GM18526 (cell line): Measurements from ENCODE around the gene CASP9.

Source experiments
- POLR2A ChIP-seq: IDR thresholded peaks from 3 replicates; pipeline ENCODE4 v1.6.1; 2011; ENCODE audit not compliant: insufficient read length; ENCODE audit errors: extremely low read depth

Gene CASP9

DNA sequence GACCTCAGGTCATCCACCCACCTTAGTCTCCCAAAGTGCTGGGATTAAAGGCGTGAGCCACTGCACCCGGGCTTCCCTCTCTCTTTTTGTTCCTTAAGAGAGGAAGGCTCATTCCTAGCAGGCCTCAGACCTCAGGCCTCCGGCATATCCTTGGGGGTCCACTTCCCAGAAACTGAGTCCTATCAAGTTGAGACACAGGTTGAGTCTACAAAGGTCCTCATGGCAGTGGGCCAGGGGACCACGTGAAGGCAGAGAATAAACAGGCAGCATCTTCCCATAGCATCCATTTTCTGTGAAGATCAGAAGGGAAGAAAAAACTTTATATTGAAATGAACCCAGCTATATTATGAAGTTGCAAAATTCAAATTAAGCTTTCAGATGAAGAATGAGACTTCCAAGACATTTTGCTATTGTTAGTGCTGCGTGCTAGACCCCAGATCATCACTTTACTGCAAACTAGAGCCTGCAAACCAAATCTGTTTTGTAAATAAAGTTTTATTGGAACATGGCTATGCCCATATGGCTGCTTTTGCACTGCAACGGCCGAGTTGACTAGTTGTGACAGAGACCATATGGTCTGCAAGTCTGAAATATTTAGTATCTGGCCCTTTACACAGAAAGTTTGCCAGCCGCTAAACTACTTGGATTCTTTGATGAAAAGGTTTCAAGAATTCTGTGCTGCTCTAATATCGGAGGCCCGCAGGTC is 71.0 kb downstream of the CASP9 start:
- no peak for TF ChIP-seq POLR2A

DNA sequence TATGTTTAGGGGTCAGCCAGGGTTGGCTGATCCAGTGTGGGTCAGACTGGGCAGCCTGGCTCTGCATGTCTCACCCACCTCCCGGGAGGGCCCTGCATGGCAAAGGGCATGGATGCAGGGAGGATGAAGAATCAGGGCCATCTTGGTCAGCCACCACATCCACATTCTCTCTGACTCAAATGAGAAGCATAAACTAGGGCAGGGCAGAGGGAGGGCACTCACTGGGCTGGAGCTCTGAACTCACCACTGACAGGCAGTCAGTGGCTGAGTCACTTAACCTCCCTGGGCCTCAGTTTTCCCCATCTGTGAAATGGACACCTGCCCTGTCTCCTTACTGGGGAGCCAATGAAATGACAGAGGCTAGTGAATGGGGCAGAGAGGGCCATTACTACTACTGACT is 71.8 kb downstream of the CASP9 start:
- TF ChIP-seq POLR2A, result no peak

DNA sequence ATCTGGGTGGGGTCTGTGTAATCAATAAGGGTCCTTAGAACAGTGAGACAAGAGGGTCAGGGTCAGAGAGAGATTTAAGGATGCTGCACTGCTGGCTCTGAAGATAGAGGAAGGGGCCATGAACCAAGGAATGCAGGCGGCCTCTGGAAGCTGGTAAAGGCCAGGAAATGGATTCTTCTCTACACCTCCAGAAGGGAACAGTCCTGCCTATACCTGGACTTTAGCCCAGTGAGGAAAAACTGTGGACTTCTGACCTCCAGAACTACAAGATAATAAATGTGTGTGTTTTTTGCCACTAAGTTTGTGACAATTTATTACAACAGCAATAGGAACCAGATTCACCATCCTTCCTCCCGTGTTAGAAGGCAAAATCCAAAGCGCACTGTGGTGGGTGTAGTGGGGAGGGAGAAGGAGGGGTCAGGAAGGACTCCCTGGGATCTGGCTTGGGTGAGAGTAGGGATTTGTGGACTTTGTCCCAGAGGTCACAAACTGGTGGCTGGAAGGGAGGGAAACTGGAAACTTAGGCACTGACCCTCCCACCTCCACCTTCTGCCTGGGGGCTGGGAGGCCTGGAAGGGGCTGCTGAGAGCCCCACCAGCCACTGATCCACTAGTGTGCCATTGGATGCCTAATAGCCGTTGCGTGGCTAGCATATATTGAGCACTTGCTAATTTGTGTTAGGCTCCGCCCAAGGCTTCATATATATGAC is 72.8 kb downstream of the CASP9 start:
- no peak for TF ChIP-seq POLR2A

DNA sequence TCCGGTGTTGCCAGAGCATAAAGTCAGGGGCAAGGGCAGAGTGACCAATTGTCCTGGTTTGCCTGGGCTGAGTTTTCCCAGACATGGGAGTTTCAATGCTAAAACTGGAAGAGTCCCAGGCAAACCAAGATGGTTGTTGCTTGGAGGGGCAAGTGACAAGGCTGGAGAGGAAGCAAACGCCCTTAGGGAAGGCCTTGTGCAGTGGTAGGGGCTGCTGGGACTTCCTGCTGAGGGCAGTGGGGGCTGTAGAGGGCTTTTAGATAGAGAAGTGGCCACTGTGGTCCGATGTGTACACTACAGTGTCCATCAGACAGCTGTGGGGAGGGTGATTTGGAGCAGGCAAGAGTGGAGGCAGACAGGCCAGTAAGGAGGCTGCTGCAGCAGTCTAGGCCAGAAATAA is 74.4 kb downstream of the CASP9 start:
- no peak for TF ChIP-seq POLR2A

DNA sequence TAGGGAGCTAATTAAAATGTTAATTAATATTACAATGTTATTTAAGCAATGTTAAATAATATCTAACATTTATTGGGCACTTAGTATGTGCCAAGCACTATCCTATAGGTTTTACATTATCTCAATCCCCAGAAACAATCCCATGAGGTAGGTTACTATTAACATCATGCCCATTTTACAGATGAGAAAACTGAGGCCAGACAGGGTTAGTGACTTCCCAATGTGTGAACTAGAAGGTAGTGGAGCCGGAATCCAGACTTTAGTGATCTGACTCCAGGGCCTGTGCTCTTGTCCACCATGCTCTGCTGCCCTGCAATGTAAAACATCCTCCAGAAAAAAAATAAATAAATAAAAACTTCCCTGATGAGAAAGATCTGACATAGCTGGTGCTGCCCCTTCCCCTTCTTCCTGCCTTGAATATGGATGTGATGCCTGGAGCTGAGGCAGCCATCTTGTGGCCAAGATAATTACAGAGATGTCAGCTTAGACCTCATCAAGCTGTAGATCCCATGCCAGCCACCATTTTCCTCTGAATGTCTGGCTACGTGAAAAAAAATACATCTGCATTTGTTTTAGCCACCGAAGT is 75.0 kb downstream of the CASP9 start:
- no peak for TF ChIP-seq POLR2A

DNA sequence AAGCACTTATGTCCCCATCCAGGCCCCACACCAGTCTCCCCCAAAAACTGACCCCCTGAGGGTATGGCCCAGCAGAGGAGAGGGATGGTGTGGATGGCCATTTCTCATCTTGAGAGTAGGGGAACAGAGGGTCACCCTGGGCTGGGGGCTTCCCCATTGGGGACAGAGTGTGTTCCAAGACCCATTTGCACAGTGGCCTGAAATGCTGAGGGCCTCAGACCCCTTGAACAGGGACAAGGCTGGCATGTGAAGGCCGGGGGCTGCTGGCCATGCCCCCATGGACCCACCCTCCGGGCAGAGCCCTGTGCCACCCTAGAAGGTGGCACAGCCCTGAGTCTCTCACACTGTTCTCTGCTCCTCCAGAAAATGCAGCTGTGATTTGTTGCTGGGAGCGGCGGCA is 77.8 kb downstream of the CASP9 start:
- no peak for TF ChIP-seq POLR2A

DNA sequence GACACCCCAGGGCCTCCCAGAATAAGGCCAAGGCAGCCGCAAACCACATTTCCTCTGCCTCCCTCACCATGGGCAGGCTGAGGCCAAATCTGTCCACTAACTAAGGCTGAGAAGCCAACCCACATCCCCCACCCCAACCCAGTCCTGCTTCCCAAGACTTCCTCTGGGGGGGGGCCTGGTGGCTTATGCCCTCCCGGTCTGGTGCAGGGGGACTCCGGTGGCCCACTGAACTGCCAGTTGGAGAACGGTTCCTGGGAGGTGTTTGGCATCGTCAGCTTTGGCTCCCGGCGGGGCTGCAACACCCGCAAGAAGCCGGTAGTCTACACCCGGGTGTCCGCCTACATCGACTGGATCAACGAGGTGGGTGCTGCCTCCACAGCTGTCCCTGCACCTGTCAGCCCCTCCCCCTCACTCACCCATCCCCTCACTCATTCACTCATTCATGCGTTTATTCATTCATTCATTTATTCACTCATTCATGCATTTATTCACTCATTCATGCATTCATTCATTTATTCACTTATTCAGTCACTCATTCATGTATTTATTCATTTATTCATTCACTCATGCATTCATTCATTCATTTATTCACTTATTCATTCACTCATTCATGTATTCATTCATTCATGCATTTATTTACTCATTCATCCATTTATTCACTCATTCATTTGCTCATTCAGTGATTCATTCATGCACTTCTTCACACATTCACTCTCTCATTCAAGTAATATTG is 78.5 kb downstream of the CASP9 start:
- no peak for TF ChIP-seq POLR2A

DNA sequence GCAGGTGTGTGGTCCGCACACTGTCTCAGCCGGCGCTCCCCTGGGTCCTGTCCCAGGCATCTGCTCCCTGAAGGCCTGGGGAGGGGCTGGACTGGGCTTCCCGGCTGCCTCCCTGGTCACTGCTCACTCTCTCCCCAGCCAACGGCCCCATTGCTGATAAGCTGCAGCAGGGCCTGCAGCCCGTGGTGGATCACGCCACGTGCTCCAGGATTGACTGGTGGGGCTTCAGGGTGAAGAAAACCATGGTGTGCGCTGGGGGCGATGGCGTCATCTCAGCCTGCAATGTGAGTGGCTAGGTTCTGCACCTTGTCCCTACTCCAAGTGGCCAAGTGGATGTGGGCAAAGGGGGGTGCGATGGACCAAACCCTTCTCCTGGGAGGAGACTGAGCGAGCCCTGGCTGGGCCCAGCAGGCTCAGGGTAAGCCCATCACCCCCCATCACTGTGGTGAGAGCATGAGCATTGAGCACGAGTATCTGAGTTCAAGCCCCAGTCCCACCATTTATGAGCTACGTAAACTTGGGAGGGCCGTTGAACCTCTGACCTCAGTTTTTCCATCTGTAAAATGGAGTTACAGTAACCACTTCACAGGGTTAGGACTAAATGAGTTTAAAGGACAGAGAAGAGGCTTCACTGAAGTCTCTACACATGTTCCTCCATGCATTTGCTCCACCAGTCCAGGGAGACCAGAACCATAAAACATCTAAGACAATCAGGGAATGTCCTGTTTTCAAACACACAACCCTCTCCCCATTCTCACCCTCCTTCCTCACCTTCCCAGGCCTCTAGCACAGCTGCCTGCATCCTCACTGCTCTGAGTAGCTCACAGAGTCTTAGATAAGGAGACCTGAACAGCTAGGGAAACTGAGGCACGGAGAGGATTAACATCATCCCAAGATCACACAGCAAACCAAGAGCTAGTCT is 79.3 kb downstream of the CASP9 start:
- no peak for TF ChIP-seq POLR2A

DNA sequence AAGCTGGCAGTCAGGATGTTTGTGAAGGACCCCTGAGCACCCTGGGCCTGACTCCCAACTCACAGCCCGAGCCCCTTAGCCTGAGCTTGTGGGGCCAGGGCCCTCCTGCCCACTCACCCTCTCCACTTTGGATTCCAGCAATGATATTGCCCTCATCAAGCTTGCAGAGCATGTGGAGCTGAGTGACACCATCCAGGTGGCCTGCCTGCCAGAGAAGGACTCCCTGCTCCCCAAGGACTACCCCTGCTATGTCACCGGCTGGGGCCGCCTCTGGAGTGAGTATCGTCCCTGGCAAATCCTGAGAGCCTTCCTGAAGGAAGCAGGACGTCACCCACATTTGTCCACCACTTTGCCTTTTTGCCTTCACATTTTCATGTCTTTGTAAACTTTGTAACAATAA is 80.7 kb downstream of the CASP9 start:
- TF ChIP-seq POLR2A, result no peak

DNA sequence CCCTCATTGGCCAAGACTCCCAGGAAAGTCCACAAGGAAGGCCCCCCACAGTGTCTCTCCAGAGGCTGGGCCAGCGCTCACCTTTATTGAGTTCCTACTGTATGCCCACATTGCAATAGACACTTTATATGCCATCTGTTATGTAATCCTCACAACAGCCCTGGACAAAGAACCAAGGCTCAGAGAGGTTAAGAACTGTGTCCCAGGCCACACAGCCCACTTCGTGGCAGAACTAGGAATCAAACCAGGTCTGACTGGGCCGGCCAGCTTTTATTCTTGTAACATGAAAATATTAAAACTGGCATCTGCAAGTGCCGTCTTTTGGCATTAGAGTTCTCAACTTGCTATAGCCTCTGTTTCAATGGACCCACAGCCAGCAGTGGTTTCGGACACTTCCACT is 81.3 kb downstream of the CASP9 start:
- no peak for TF ChIP-seq POLR2A

DNA sequence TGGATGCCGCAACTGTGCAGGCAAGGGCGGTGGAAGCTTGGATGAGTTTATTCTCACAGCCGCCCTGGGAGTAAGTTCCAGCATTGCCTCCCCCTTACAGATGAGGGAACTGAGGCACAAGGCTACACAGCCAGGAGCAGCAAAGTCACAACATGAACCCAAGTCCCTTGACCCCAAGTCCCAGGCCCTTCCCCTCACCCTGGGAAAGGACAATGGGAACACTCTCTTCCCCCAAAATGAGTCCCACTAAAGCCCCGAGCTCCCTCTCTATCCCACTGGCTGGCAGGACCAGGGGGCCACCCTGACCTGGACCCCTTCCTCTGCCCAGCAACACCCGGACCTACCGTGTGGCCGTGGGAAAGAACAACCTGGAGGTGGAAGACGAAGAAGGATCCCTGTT is 81.9 kb downstream of the CASP9 start:
- no peak for TF ChIP-seq POLR2A
